HG03571 (cell line): ENCODE results near the gene ST8SIA5.

Experiments
- ATAC-seq: cut with Tn5 transposase; IDR thresholded peaks from one replicate; pipeline ENCODE4 v1.9.1; 2021; ENCODE audit not compliant: unreplicated experiment

Gene ST8SIA5

DNA sequence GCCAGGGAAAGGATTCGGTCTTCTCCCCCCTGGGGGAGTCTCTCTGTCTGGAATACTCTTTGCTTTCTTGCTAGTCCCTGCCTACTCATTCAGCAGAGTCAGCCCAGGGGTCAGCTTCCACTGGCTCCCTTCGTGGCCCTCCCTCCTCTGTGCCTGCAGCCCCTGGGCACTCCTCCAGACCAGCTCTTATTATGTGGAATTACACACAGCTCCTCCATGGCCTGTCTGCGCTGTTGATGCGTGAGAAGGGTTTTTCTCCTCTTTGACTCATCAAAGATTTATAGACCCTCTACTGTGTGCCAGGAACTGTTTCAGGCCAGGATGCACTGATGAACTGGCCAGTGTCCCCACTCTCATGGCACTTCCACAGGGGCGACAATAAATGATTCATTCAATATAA, 44.4 kb downstream of the ST8SIA5 start:
- ATAC-seq, result no peak

DNA sequence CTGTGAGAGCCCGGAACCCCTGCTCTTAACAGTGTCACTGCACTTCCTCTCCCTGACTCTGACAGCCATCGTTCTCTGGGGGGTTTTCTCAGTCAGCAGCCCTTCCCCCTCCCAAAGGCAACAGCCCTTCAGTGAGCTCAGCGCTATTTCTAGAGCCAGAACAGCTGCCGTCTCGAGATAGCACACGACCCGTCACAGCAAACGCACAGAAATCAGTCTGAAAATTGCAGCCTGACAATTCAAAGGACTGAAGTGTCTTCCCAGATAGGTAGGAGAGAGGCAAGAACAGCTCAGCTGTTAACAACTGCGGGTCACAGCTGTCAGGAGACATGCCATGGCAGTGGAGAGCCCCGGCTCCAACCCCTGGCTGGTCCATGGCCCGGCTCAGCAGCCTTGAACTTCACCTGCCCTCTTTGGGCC, 45.4 kb downstream of the ST8SIA5 start:
- ATAC-seq, result no peak

DNA sequence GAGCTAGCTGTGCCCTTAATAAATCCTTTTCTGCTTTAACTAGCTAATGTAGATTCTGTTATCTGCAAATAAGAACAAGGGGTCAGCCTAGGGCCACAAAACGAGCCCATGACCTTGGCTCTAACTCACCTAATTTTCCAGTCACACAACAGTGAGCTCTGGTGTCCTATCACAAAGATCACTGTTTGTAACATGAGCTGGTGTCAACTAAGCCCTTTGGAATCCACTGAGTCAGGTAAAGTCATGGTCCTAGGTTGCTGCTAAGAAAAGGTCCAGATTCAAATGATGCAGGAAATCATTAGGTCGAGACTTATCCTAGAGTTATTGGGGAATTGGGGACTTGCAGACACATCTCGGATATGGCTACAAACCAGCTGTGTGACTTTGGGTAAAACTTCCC, 49.9 kb downstream of the ST8SIA5 start:
- ATAC-seq, result no peak

DNA sequence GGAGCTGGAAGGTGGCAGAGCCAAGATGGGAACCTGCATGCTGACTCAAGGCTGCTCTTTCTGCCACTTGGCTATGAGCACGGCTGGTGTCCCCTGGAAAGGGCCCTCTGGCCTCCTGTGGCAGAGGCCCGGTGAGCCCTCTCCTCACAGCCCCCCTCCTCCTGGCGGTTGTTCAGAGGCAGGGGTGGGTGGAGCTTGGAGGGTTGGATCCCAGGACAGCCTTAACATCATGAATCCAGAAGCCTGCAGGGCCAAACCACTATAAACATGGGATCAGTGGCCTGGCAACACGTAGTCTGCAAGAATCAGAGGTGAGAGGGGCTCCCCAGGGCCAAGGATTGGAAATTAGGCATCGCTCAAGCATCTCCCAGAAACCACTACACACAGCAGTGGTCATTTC, 51.3 kb downstream of the ST8SIA5 start:
- ATAC-seq, result no peak

DNA sequence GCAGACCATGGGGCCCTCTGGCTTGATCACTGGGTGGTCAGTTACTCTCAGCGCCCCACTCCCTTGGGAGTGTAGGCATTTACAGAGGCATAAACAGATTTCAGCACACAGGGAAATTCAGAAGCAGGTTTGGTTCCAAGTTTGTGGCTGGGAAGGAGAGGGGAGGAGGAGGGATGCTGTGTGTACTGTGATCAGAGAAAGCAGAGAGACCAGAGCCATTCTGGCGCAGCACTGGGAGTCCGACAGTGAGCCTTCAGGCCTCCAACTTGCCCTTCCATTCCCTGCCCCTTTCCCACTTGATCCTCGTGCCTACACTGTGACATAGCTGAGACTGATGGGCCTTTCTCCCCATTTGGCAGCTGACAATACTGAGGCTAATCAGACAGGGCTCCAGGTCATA, 52.0 kb downstream of the ST8SIA5 start:
- ATAC-seq, result no peak

DNA sequence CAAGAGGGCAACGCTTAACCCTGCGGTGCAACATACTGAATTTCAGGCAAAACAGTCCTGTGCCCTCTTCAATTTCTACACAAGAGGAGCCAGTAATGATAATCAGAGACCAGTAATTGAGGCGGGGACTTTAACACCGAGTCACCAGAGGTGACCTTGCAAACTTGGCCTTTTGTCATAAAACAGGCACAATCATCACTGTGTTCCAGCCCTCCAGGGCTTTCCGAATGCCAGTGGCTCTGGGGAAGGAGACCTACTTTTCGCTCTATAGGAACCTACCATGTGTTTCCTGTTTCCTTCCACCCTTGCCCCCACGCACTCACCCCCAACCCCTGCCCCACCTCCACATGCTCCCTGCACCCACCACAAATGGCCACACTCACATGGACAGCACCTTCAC, 52.7 kb downstream of the ST8SIA5 start:
- no peak for ATAC-seq

DNA sequence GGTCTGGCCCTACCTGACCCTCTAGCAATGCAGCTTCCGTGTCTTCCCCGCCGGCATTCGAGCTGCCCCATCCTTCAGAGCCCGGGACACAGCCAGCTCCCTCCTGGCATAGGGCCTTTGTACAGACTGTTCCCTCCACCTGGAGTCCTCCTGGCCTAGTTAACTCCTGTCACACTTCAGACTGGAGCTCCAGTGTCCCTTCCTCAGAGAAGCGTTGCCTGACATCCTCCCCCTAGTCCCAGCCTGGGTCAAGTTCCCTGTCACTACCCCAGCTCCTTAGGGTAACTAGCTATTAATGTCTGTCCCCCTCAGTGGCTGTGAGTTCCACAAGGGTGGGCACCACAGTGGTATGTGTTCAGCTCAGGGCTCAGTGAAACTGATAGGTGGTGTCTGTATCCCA, 54.4 kb downstream of the ST8SIA5 start:
- ATAC-seq, result no peak

DNA sequence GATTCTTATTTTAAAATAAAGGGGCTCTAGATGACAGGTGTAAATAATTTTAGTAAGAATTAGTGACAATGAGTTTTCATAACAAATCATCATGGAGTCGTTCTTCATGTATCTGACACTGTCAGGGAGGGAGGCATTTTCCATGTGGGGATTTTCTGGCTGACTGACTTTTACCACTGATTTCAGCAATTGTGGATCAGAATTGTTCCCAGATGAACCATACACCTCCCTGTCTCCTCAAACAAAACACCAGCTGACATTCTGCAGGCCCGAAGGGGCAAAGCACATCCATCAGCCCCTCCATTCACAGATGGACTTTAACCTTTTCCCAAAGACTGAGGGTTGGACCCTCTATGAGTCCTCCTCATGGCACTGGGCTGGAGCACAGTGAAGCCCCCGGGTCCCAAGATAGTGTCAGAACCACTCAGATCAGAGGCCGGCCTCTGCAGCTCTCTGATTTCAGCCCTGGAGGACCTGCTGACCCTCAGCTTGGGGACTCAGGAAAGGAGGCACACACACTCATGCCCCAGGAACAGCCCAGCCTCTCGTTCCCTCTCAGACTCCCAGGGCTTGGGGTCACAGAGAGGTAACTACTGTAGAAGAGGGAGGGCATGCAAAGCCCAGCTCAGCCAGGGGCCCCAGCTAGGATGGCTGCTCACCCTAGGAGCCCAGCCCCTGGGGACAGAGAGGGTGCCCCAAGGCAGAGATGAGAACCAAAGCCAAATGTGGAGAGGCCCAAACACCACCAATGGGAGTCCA, 56.6 kb downstream of the ST8SIA5 start:
- ATAC-seq, result no peak

DNA sequence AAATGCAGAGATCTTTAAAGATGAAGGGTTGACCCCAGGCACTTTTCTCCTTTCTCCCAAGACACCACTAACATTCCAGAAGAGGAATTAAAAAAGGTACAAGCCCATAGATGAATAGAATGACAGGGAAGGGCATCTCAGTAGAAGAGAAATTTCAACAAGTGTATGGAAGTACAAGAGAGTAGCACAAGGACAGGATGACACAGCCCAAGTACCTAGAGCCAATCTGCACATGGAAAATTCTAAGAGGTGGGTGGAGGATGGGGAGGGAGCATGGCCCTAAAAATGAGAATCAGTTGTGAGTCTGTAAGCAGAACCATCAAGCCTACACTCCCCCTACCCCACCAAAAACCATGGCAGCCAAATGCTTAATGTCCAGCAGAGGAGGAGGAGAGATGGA, 60.2 kb downstream of the ST8SIA5 start:
- no peak for ATAC-seq

DNA sequence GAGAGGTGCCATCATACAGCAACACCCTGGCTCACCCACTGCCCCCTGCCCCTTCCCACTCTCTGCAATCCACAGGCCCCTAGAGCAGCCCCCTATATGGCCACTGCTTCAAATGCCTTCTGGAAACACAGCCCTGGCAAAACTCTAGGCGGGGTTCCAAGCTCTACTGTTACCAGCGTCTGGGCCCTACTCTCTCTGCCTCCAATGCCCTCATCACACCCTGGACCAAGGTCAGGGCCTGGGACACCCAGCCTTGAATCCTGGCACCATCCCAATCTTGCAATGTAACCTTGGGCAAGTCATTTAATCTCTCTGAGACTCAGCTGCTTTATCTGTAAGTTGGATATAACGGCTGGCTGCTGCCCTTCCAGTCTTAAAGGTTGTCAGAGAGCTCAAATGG, 60.6 kb downstream of the ST8SIA5 start:
- no peak for ATAC-seq

DNA sequence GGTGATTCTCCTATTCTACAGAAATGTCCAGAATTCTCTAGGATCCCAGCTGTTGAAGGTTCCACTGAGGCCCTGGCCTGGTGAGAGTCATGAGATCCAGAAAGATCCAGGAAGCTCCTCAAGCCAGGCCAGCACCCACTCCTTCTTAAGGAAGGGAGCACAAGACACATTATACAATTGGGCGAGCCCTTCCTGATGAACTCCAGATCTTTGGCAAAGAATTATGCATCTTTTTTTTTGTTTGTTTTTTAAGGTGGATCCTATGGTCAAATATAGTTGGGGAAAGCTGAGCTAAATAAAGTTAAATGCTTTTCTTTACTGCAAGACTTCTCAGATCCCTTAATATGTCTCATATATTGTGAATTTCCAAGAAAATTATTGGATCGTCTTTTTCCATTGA, 62.9 kb downstream of the ST8SIA5 start:
- no peak for ATAC-seq

DNA sequence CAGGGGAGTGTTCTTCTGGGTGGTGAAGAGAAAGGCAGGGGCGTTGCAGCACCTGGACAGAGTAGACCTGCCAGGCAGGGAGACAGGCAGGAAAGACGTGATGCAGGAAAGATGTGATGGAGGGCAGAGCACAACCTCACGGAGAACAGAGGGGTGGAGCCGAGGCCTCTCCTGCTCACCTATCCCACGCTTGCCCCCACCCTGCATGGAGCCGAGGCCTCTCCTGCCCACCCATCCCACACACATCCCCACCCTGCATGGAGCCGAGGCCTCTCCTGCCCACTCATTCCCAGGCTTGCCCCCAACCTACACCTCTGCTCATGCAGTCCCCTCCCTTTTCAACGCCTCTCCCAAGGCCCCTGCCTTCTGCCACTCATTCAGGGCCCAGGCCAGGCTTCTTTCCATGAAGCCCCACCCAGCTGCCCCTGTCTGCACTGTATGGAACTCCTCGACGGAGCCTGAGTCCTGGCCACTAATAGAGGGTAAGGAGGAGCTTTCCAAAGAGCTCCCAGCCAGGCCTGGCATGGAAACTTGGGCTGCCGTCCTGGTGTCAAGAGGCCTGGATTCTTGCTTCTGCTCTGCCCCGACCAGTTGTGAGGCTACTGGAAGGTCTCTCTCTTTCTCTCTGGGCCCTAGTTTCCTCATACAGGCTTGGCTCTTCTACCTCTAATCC, 67.9 kb downstream of the ST8SIA5 start:
- ATAC-seq, result no peak

DNA sequence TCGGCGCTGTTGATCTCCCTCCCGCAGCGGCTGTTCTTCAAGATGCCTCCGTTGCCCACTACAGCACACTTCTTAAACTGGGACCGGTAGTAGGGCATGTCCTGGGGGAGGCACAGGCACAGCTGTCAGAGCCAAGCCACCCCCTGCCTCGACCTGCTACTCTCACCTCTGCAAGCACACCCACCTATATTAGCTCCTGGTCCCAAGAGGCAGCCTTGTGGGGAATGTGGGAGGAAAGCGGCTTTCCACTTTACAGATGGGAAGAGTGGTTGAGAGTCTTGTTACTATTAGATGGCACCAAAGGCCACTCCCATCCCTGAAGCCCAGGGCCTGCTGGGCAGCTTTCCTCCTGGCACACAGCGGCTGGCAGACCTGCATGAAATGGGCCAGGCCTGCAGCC, 70.7 kb downstream of the ST8SIA5 start:
- no peak for ATAC-seq

DNA sequence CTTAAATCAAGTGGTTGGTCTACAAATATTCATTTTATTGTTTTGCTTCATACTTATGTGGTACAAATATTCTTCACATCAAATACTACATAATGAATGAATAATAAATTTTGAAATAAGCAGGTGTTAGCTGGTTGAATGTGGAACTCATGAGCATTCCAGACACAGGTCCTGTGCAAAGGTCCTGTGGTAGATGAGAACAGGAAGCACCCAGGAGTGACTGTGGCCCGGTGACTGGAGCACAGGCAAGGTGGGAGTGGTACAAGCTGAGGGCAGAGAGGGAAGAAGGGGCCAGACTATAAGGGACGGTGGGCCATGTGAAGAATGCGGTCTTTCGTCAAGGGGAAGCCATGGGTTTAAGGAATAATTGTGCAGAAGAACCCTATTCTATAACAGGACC, 73.6 kb downstream of the ST8SIA5 start:
- no peak for ATAC-seq

DNA sequence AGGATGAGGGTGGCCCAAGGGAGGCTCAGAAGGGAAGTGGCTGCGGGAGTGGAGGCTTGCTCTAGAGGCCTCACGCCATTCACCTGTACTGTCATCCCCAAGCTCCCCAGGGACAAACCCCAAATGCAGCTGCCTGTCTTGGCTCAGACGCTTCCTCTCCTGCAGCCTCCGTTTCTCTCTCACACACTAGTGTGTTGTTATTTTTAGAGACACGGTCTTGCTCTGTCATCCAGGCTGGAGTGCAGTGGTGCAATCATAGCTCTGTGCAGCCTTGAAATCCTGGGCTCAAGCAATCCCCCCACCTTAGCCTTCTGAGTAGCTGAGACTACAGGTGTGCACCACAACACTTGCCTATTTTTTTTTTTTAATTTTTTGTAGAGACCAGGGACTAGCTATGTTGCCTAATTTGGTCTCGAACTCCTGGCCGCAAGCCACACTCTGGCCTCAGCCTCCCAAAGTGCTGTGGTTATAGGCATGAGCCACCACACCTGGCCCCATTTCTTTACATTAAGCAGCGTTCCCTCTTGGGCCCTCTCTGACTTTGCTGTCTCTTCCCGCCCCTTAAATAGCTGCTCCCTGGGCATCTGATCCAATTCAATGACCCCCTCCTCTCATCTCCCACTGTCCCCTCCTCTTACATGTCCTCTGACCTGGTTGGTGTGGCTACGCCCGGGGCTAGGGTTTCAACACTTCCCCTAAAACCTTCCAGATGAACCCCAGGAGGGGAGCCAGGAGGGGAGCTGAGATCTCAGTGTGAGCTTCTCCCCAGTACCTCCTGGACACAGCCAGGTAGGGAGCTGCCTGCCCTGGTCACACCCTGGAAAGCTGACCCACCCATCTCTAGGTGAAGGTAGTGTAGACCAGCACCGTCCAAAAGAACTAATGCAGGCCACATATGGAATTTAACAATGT, 75.8 kb downstream of the ST8SIA5 start:
- ATAC-seq, result no peak

DNA sequence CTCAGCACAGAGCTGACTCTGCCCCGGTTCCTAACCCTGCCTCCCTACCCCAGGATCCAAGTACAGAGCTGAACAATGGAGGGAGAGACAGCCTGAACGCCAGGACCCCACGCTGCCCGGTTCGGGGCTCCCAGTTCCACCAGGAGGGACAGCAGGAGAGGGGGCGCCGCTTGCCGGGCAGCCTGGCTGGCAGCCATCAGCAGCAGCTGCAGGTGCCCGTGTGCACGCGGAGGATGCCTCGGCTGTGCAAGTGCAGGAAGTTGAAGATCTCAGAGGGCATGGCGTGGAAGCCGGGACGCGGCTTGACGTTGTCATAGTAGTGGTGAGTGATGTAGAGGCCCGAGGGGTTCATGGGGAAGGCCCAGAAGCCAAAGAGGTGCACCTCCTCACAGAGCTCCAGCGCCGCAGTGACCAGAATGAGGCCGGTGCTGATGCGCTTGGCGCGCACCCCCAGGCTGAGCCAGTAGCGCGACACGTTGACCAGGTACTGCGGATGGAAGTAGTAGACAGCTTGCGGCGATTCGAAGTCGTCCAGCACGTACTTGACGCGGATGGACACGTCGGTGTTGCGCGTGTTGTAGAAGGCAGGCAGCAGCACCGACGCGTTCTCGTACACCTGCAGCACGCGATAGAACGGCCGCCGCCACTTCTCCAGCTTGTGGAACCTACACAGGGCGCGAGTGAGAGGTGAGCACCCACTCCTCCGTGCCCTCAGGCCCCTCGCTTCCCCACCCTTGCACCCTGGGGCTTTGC, 76.8 kb downstream of the ST8SIA5 start:
- ATAC-seq, result no peak

DNA sequence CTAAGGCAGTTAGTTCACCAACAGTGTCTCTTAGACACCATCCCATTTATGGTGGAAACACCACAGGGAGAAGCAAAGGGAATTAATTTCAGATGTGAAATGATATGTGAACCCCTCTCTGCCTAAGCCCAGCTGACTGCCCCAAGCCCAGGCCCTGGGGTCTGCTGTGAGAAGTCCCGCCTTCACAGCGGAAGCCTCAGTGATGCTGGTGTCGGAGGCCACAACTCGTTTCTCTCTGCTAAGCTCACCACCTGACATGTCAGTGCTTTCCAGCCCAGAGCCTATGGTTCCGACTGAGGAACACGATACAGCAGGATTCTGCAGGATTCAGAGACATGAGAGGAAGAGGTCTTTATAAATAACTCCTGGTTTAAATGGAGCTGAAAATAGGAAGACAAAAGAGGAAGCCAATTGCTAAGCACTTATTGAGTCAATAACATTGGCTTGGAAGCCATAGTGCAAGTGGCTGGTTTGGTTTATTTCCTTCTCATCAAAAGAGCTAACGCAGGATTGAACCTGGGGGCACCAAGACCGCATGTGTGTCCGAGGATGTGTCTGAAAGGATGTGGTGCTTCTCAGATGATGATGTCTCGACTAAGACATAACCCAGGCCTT, 78.0 kb downstream of the ST8SIA5 start:
- no peak for ATAC-seq

DNA sequence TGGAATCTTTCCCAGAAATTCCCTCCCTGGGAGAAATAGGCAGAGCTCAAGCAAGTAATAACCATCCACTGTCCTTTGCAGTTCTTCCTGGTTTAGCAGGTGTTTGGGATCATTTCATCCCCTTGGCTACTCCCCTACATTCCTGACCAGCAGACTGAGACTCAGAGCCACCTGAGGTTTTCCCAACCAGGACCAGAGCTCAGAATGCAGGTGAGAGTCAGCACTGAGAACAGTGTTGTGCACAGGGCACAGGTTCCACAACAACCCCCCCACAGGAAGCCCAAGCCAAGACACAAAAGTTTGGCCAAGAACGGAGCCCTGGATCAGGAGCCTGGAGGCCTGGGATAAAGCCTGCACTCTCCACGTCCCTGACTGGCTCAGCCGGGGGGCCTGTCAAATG, 78.8 kb downstream of the ST8SIA5 start:
- no peak for ATAC-seq

DNA sequence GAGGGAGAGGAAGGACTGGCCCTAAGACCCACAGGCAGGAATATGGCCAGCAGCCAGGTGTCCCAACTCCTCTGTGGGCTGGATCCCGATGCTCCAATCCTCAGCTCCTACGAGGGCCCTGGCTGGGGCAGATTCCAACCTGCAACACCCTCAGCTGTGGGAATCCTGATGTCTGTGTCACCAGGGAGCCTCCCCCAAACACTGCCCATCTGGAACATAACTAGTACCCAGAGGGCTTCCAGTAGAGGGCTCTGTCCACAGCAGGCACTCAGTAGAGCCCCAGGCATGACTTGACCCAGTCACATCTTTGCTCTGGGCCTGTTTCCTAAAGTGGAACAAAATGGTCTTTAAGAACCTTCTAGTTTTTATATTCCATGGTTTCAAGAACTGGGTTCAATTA, 79.2 kb downstream of the ST8SIA5 start:
- no peak for ATAC-seq

DNA sequence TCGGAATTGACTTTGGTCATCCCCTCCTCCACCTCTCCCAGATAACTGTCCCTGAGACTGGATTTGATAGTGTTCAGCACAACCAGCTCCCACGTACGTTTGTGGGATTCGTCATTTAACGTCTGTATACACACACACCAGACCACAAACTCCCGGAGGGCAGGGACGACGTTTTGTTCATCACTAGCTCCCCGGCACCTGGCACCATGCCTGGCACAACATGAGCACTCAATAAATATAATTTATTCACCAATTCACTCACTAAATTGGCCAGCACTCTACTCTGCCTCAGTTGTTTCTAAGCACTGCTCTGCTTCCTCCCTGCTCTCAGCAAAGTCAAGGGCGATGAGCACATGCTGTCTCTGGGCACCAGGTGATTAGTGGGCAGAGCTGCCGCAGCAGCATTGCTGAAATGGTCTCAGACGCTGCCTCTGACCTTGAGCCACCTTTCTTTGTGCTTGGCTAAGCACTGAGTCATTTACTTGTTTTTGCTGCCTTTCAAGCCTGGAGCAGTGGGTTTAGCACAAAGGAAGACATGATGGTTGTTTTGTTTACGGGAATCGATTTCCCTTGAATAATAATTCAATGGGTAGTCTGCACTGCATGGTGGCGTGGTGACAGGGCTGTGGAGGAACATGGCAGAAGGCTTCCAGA, 80.5 kb downstream of the ST8SIA5 start:
- no peak for ATAC-seq
